DND-41 (cell line): ENCODE results near the gene ITIH1.

Source experiments
- ATAC-seq: fragments of 200-7000 bp; cut with Tn5 transposase; 3 replicates; pipeline ENCODE4 v1.9.1; 2021; ENCODE audit warnings: low read depth; ENCODE audit not compliant: insufficient read depth
- DNase-seq: peaks from one replicate; pipeline ENCODE4 v3.0.0-alpha.2; 2020
- H2AFZ ChIP-seq: 2 replicates; pipeline ENCODE4 v1.6.0; 2012; ENCODE audit warnings: low read depth, low read length
- H3K27ac ChIP-seq: 2 replicates; pipeline ENCODE4 v1.5.1; 2012; ENCODE audit warnings: low read length, inconsistent platforms
- H3K27me3 ChIP-seq: fragments of 200-600 bp; sonication (generic); 2 replicates; pipeline ENCODE4 v1.6.0; 2012; ENCODE audit warnings: low read length, mild to moderate bottlenecking, inconsistent platforms; ENCODE audit not compliant: insufficient read depth, poor library complexity
- H3K36me3 ChIP-seq: 2 replicates; pipeline ENCODE4 v1.5.1; 2012; ENCODE audit warnings: low read length, inconsistent platforms; ENCODE audit not compliant: insufficient read depth
- H3K4me1 ChIP-seq: 2 replicates; pipeline ENCODE4 v1.5.1; 2012; ENCODE audit warnings: mild to moderate bottlenecking, low read length; ENCODE audit not compliant: insufficient read depth
- H3K4me2 ChIP-seq: 2 replicates; pipeline ENCODE4 v1.6.0; 2012; ENCODE audit warnings: mild to moderate bottlenecking, moderate library complexity, low read length, inconsistent platforms; ENCODE audit not compliant: insufficient read depth
- H3K4me3 ChIP-seq, 2 experiments: fragments of 200-600 bp in 1 of 2; shearing (Covaris generic) in 1 of 2; 2 replicates each; pipeline ENCODE4 v1.5.1; 2012 to 2016; ENCODE audit warnings: inconsistent platforms in 2 of 2, low read length in 2 of 2, mild to moderate bottlenecking in 2 of 2, low read depth in 1 of 2, moderate library complexity in 1 of 2
- H3K79me2 ChIP-seq: 2 replicates; pipeline ENCODE4 v1.6.0; 2012; ENCODE audit warnings: low read length, inconsistent platforms; ENCODE audit not compliant: insufficient read depth
- H3K9ac ChIP-seq: 2 replicates; pipeline ENCODE4 v1.6.0; 2012; ENCODE audit warnings: low read depth, mild to moderate bottlenecking, inconsistent platforms, low read length, moderate library complexity
- H3K9me3 ChIP-seq: 2 replicates; pipeline ENCODE4 v1.5.1; 2012; ENCODE audit warnings: low read length, moderate library complexity, mild to moderate bottlenecking, inconsistent platforms; ENCODE audit not compliant: insufficient read depth, severe bottlenecking
- H4K20me1 ChIP-seq: 2 replicates; pipeline ENCODE4 v1.6.0; 2012; ENCODE audit warnings: low read length; ENCODE audit not compliant: insufficient read depth
- EZH2 ChIP-seq: IDR thresholded peaks from 3 replicates; pipeline ENCODE4 v1.6.1; 2012; ENCODE audit warnings: borderline replicate concordance, low read depth, mild to moderate bottlenecking, moderate library complexity, low read length, inconsistent platforms; ENCODE audit not compliant: severe bottlenecking
- TF ChIP-seq, protein P1 (sequence below): IDR thresholded peaks from 2 replicates; pipeline ENCODE4 v1.5.1; 2012; ENCODE audit warnings: borderline replicate concordance, low read length, moderate library complexity, mild to moderate bottlenecking; ENCODE audit not compliant: poor library complexity, severe bottlenecking; ENCODE audit errors: extremely low read depth

Gene ITIH1

GRCh38 chr3:52731590-52731989 is 45.8 kb upstream of the ITIH1 start:
- Histone ChIP-seq H3K9me3 (peaks cover 3% of the 10 kb centered on the region), H3K4me3 (no peak overlapping the region), H3K27me3 (no peaks in the 10 kb centered on the region), H3K4me2 (no peak overlapping the region), H4K20me1 (no peaks in the 10 kb centered on the region), H3K79me2 (no peaks in the 10 kb centered on the region), H3K4me1 (no peaks in the 10 kb centered on the region), H3K27ac (no peak overlapping the region), H3K36me3 (peaks cover 55% of the 10 kb centered on the region), H3K9ac (no peak overlapping the region), H2AFZ (no peak overlapping the region)
- no peak for DNase-seq
- no peak for ATAC-seq
- no peak for TF ChIP-seq EZH2
- TF ChIP-seq, protein P1, sequence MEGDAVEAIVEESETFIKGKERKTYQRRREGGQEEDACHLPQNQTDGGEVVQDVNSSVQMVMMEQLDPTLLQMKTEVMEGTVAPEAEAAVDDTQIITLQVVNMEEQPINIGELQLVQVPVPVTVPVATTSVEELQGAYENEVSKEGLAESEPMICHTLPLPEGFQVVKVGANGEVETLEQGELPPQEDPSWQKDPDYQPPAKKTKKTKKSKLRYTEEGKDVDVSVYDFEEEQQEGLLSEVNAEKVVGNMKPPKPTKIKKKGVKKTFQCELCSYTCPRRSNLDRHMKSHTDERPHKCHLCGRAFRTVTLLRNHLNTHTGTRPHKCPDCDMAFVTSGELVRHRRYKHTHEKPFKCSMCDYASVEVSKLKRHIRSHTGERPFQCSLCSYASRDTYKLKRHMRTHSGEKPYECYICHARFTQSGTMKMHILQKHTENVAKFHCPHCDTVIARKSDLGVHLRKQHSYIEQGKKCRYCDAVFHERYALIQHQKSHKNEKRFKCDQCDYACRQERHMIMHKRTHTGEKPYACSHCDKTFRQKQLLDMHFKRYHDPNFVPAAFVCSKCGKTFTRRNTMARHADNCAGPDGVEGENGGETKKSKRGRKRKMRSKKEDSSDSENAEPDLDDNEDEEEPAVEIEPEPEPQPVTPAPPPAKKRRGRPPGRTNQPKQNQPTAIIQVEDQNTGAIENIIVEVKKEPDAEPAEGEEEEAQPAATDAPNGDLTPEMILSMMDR = no peak

GRCh38 chr3:52733256-52733891 is 44.0 kb upstream of the ITIH1 start:
- ATAC-seq (no peak), DNase-seq (no peak)
- Histone ChIP-seq H3K9me3 (peaks cover 3% of the 10 kb centered on the region), H3K79me2 (no peaks in the 10 kb centered on the region), H2AFZ (no peak overlapping the region), H3K27ac (no peak overlapping the region), H4K20me1 (no peaks in the 10 kb centered on the region), H3K36me3 (peaks cover 59% of the 10 kb centered on the region), H3K9ac (no peak overlapping the region), H3K4me1 (no peaks in the 10 kb centered on the region), H3K27me3 (no peaks in the 10 kb centered on the region), H3K4me3 (no peak overlapping the region), H3K4me2 (no peak overlapping the region)
- no peak for TF ChIP-seq EZH2
- TF ChIP-seq, protein P1 = no peak

DNA sequence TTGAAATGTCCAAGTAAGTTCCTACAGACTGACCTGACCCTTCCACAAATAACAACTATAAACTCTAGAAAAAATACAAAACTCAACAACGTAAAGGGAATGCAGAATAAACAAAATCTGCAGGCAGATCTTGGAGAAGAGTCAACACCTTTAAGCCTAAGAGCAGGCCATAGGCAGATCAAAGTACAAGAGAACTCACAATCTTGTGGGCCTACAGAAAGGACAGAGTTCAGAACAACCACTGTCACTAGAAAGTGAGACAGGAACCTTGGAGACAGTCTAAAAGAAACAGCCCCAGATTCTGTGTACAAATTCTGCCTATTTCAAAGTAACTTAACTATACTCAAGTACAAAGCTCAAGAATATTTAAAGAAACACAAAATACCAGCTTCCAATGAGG is 37.7 kb upstream of the ITIH1 start:
- no peak overlapping the region for H3K4me3 ChIP-seq
- TF ChIP-seq EZH2 = no peak
- TF ChIP-seq, protein P1 = no peak
- no peaks in the 10 kb centered on the region for H3K27me3 ChIP-seq
- H3K9me3 ChIP-seq = no peaks in the 10 kb centered on the region
- no peak overlapping the region for H3K4me2 ChIP-seq
- no peak overlapping the region for H2AFZ ChIP-seq
- no peak overlapping the region for H3K9ac ChIP-seq
- H3K4me1 ChIP-seq = no peaks in the 10 kb centered on the region
- ATAC-seq (no peak), DNase-seq (no peak)
- no peak overlapping the region for H3K27ac ChIP-seq
- H4K20me1 ChIP-seq = no peaks in the 10 kb centered on the region
- peaks cover 67% of the 10 kb centered on the region for H3K36me3 ChIP-seq
- no peaks in the 10 kb centered on the region for H3K79me2 ChIP-seq
